GM12878 (cell line): ENCODE results near the gene MISP3. TPM values are rescaled to one million over a fixed set of nuclear protein-coding genes. Genes with fewer than 3 reads are reported as not detected.

ENCODE experiments used
- ATAC-seq: fragments of 200-7000 bp; cut with Tn5 transposase; 3 replicates; pipeline ENCODE4 v1.9.1; 2020; ENCODE audit warnings: mild to moderate bottlenecking, moderate library complexity
- BruUV-seq: library from RNA; stranded (reverse); fragments of 400-500 nt; replicated peaks from 2 replicates; lab custom pipeline; 2021; lab: Mats Ljungman, UMichigan
- CTCF ChIA-PET: fragments of 300-600 bp; sonication (Branson Sonifier 250); formaldehyde crosslinking; extraction: SDS; loops from one replicate; lab custom pipeline; 2021; ENCODE audit warnings: inconsistent platforms; lab: Yijun Ruan, JAX
- POLR2A ChIA-PET: fragments of 350-600 bp; formaldehyde crosslinking; extraction: SDS; loops from one replicate; lab custom pipeline; 2021; ENCODE audit warnings: inconsistent platforms; lab: Charles Lee
- RAD21 ChIA-PET: fragments of 300-600 bp; sonication (Branson Sonifier 250); formaldehyde crosslinking; loops from one replicate; lab custom pipeline; 2023; ENCODE audit warnings: antibody characterized with exemption; ENCODE audit not compliant: unreplicated experiment; lab: Charles Lee
- SMC1A ChIA-PET: fragments of 300-600 bp; sonication (Branson Sonifier 250); formaldehyde crosslinking; loops from one replicate; lab custom pipeline; 2023; ENCODE audit not compliant: unreplicated experiment, uncharacterized antibody; lab: Charles Lee
- DNase-seq: peaks from one replicate; pipeline ENCODE4 v3.0.0-alpha.2; 2011; ENCODE audit warnings: low read depth, low spot score
- FAIRE-seq: peaks from 3 replicates; lab custom pipeline; 2011; peaks lifted over from hg19 to GRCh38; lab: Jason Lieb, UNC
- H2AFZ ChIP-seq: 2 replicates; pipeline ENCODE4 v1.6.0; 2011; ENCODE audit warnings: low read depth, low read length, control low read depth; ENCODE audit not compliant: control insufficient read depth
- H3K27ac ChIP-seq: 2 replicates; pipeline ENCODE4 v1.5.1; 2011; ENCODE audit warnings: control low read depth; ENCODE audit not compliant: control insufficient read depth, insufficient read depth
- H3K27me3 ChIP-seq, 2 experiments: replicated peaks in 1 of 2; 2 replicates each; pipeline versions ENCODE4 v1.6.0 to v1.6.1; 2011; ENCODE audit warnings: low read length in 1 of 2; ENCODE audit not compliant: control insufficient read depth in 2 of 2, insufficient read depth in 2 of 2
- H3K36me3 ChIP-seq, 2 experiments: 2 replicates each; pipeline ENCODE4 v1.5.1; 2011; ENCODE audit warnings: low read length in 1 of 2; ENCODE audit not compliant: control insufficient read depth in 2 of 2, insufficient read depth in 2 of 2
- H3K4me1 ChIP-seq: 2 replicates; pipeline ENCODE4 v1.6.1; 2011; ENCODE audit warnings: mild to moderate bottlenecking, low read length, moderate library complexity, mixed read lengths; ENCODE audit not compliant: control insufficient read depth, insufficient read depth
- H3K4me2 ChIP-seq: 2 replicates; pipeline ENCODE4 v1.6.0; 2011; ENCODE audit warnings: control low read depth; ENCODE audit not compliant: control insufficient read depth, insufficient read depth
- H3K4me3 ChIP-seq: fragments of 200-600 bp; sonication (generic); 2 replicates; pipeline ENCODE4 v1.5.1; 2016
- H3K79me2 ChIP-seq: 2 replicates; pipeline ENCODE4 v1.6.0; 2011; ENCODE audit warnings: low read length; ENCODE audit not compliant: control insufficient read depth, insufficient read depth
- H3K9ac ChIP-seq: 2 replicates; pipeline ENCODE4 v1.8.0; 2011; ENCODE audit warnings: low read length, control low read depth, mixed read lengths; ENCODE audit not compliant: control insufficient read depth, insufficient read depth
- H3K9me3 ChIP-seq: replicated peaks from 3 replicates; pipeline ENCODE4 v1.5.1; 2011; ENCODE audit warnings: mild to moderate bottlenecking, low read length; ENCODE audit not compliant: control insufficient read depth, insufficient read depth
- H4K20me1 ChIP-seq: 2 replicates; pipeline ENCODE4 v1.6.0; 2011; ENCODE audit not compliant: control insufficient read depth, insufficient read depth
- IKZF2 ChIP-seq, 2 experiments: fragments of 450-650 bp; IDR thresholded peaks; 2 replicates each; pipeline ENCODE4 v1.6.1; 2017; ENCODE audit warnings: mild to moderate bottlenecking in 2 of 2, moderate library complexity in 2 of 2
- JUND ChIP-seq: IDR thresholded peaks from 2 replicates; pipeline ENCODE4 v1.6.1; 2012; ENCODE audit warnings: low read depth, mild to moderate bottlenecking, low read length, improper control_type of control experiment, moderate library complexity
- LARP7 ChIP-seq: fragments of 450-650 bp; IDR thresholded peaks from 2 replicates; pipeline ENCODE4 v1.6.1; 2017; ENCODE audit warnings: mild to moderate bottlenecking
- NFXL1 ChIP-seq: fragments of 450-650 bp; IDR thresholded peaks from 2 replicates; pipeline ENCODE4 v1.6.1; 2017; ENCODE audit warnings: antibody characterized with exemption, mild to moderate bottlenecking, borderline replicate concordance
- NR2F1 ChIP-seq: fragments of 450-650 bp; conservative IDR thresholded peaks from 2 replicates; pipeline ENCODE4 v1.6.1; 2017; ENCODE audit warnings: mild to moderate bottlenecking
- PKNOX1 ChIP-seq: fragments of 450-650 bp; IDR thresholded peaks from 2 replicates; pipeline ENCODE4 v1.6.1; 2016; ENCODE audit warnings: mild to moderate bottlenecking
- RUNX3 ChIP-seq: IDR thresholded peaks from 2 replicates; pipeline ENCODE4 v1.6.1; 2012; ENCODE audit warnings: low read length, inconsistent platforms
- SMARCA5 ChIP-seq: fragments of 450-650 bp; IDR thresholded peaks from 2 replicates; pipeline ENCODE4 v1.6.1; 2017; ENCODE audit warnings: mild to moderate bottlenecking
- STAT1 ChIP-seq: fragments of 450-650 bp; conservative IDR thresholded peaks from 2 replicates; pipeline ENCODE4 v1.6.1; 2014; ENCODE audit warnings: antibody characterized with exemption, mild to moderate bottlenecking
- SUPT20H ChIP-seq: IDR thresholded peaks from 2 replicates; pipeline ENCODE4 v1.6.1; 2011; ENCODE audit warnings: low read depth, mild to moderate bottlenecking, low read length, moderate library complexity, borderline replicate concordance; ENCODE audit not compliant: control insufficient read depth
- TBL1XR1 ChIP-seq: IDR thresholded peaks from 2 replicates; pipeline ENCODE4 v1.6.1; 2012; ENCODE audit warnings: low read depth, low read length, improper control_type of control experiment
- WGBS: methylation state at CpG from one replicate; pipeline ENCODE4 v1.1.6; 2016; ENCODE audit warnings: low lambda C conversion rate; ENCODE audit not compliant: insufficient replicate concordance, insufficient coverage; ENCODE audit errors: missing lambda C conversion rate; 5-methylcytosine and 5-hydroxymethylcytosine counted together
- in situ Hi-C: fragments of 300-500 bp; cut with MboI; formaldehyde crosslinking; loops from 9 replicates; pipeline ENCODE4 v1.14.3; 2018; ENCODE audit warnings: mixed read lengths
- intact Hi-C: fragments of 100-400 bp; cut with micrococcal nuclease; formaldehyde crosslinking; loops from one replicate; pipeline ENCODE4 v1.14.2; 2022; ENCODE audit not compliant: unreplicated experiment
- polyA plus RNA-seq, 11 experiments: library from polyadenylated mRNA; depleted of rRNA in 4 of 11; unstranded in 6 of 11; stranded (reverse) in 5 of 11; fragments of >200 nt; fragmentation: Nextera tagmentation in 4 of 11; fragmentation: Illumina TruSeq in 1 of 11; extraction: Ambion mirVana in 4 of 11; extraction: Trizol in 1 of 11; gene quantifications; 1 replicate in 1 of 11; 2 replicates in 10 of 11; pipeline versions ENCODE4 v1.2.1 to v1.2.3, GENCODE V29; 2011 to 2016; ENCODE audit warnings: inconsistent platforms in 2 of 11, missing spikeins in 2 of 11, low read depth in 1 of 11
- total RNA-seq, 4 experiments: library from RNA; depleted of rRNA in 3 of 4; stranded (reverse); fragments of >200 nt in 3 of 4; fragmentation: Illumina TruSeq in 1 of 4; extraction: Trizol in 1 of 4; gene quantifications; 2 replicates each; pipeline versions ENCODE4 v1.2.1 to v1.2.3, GENCODE V29; 2013 to 2021
- TF ChIP-seq, protein P1 (sequence below): fragments of 450-650 bp; formaldehyde crosslinking; IDR thresholded peaks from 2 replicates; pipeline ENCODE4 v1.4.0; 2020; ENCODE audit warnings: mild to moderate bottlenecking, moderate library complexity

Gene MISP3
- total and polyA plus RNA-seq, 10 of the 15 experiments (the other 5 are each of a cell fraction or from before 2014, with no cell fraction given), result 0.07 to 1.4 (median 0.64) TPM

GRCh38 chr19:14093117-14093823, 20.7 kb downstream of the MISP3 start:
- Histone ChIP-seq H3K36me3 (peaks cover 2 to 13% of the 10 kb centered on the region in 2 experiments), H3K27me3 (no peaks in the 10 kb centered on the region), H4K20me1 (no peaks in the 10 kb centered on the region), H3K4me1 (peaks cover 7% of the 10 kb centered on the region; the same call in 1 of the 2 replicates), H3K79me2 (peaks cover 6% of the 10 kb centered on the region), H3K27ac (no peak overlapping the region), H2AFZ (no peak overlapping the region), H3K9ac (no peak overlapping the region), H3K4me3 (no peak overlapping the region), H3K4me2 (no peak overlapping the region)
- no peak for ATAC-seq
- POLR2A ChIA-PET, result interaction anchor here (0.5 to 4.1 kb wide), 3 partner anchors 11 to 327 kb away, joined by 3 to 23 read pairs (median 4); no protein-coding TSS in a partner anchor
- FAIRE-seq, result peak; percentile 64
- in situ Hi-C loops, result no loop called here
- no peak for DNase-seq
- CTCF ChIA-PET, result interaction anchor here (1.1 to 1.2 kb wide), 2 partner anchors 21 to 43 kb away, joined by 4 to 5 read pairs; partner anchors contain the start of gene ASF1B
- 94% methylated on average over 9 of the region's 9 CpGs for WGBS
- intact Hi-C loops, result no loop called here
- TF ChIP-seq SMARCA5, result peak; percentile 46; the same call in 1 of the 2 replicates
- no peak for TF ChIP-seq IKZF2 (IDR thresholded peaks at IDR 0.05)
- TF ChIP-seq, all 136 proteins: peak for 1
- ChIA-PET SMC1A (no interaction called here), RAD21 (interaction anchor here (0.8 kb wide), 1 partner anchor 11 kb away, joined by 4 read pairs; no protein-coding TSS in a partner anchor)
- no TSS peak for BruUV-seq
- H3K9me3 ChIP-seq, result peaks cover 2% of the 10 kb centered on the region; the same call in 1 of the 3 replicates

GRCh38 chr19:14094854-14095253, 22.3 kb downstream of the MISP3 start:
- Histone ChIP-seq H3K79me2 (no peaks in the 10 kb centered on the region; the same call in 1 of the 2 replicates), H3K4me3 (no peak overlapping the region), H2AFZ (no peak overlapping the region), H3K27ac (no peak overlapping the region), H3K4me1 (no peaks in the 10 kb centered on the region), H3K9ac (no peak overlapping the region), H3K4me2 (no peak overlapping the region), H3K36me3 (peaks cover 0 to 10% of the 10 kb centered on the region in 2 experiments), H3K27me3 (no peaks in the 10 kb centered on the region), H4K20me1 (no peaks in the 10 kb centered on the region), H3K9me3 (peaks cover 2% of the 10 kb centered on the region; the same call in 1 of the 3 replicates)
- TSS peak; percentile 46 for BruUV-seq
- ATAC-seq (no peak), FAIRE-seq (no peak), DNase-seq (no peak)
- RAD21 ChIA-PET, result no interaction called here
- intact Hi-C loops, result no loop called here
- POLR2A ChIA-PET, result interaction anchor here (4.1 kb wide), 1 partner anchor 13 kb away, joined by 23 read pairs; no protein-coding TSS in a partner anchor
- SMC1A ChIA-PET, result no interaction called here
- WGBS, result 86% methylated on average over 7 of the region's 7 CpGs
- CTCF ChIA-PET, result interaction anchor here (0.5 to 1.9 kb wide), 3 partner anchors 14 to 267 kb away, joined by 4 to 5 read pairs (median 4); partner anchors contain the start of gene ASF1B
- in situ Hi-C loops, result no loop called here
- TF ChIP-seq TBL1XR1 (no peak), STAT1 (no peak), LARP7 (no peak), JUND (no peak), NR2F1 (no peak), RUNX3 (no peak), PKNOX1 (no peak), SUPT20H (no peak), NFXL1 (no peak)
- TF ChIP-seq, protein P1, sequence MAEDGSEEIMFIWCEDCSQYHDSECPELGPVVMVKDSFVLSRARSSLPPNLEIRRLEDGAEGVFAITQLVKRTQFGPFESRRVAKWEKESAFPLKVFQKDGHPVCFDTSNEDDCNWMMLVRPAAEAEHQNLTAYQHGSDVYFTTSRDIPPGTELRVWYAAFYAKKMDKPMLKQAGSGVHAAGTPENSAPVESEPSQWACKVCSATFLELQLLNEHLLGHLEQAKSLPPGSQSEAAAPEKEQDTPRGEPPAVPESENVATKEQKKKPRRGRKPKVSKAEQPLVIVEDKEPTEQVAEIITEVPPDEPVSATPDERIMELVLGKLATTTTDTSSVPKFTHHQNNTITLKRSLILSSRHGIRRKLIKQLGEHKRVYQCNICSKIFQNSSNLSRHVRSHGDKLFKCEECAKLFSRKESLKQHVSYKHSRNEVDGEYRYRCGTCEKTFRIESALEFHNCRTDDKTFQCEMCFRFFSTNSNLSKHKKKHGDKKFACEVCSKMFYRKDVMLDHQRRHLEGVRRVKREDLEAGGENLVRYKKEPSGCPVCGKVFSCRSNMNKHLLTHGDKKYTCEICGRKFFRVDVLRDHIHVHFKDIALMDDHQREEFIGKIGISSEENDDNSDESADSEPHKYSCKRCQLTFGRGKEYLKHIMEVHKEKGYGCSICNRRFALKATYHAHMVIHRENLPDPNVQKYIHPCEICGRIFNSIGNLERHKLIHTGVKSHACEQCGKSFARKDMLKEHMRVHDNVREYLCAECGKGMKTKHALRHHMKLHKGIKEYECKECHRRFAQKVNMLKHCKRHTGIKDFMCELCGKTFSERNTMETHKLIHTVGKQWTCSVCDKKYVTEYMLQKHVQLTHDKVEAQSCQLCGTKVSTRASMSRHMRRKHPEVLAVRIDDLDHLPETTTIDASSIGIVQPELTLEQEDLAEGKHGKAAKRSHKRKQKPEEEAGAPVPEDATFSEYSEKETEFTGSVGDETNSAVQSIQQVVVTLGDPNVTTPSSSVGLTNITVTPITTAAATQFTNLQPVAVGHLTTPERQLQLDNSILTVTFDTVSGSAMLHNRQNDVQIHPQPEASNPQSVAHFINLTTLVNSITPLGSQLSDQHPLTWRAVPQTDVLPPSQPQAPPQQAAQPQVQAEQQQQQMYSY, result no peak
